Measurements from ENCODE around the gene CDKAL1. TPM values are rescaled to one million over a fixed set of nuclear protein-coding genes. Genes with fewer than 3 reads are reported as not detected.

Gene CDKAL1
- total and polyA plus RNA-seq, 2 of the 13 experiments (the other 11 are each of a cell fraction or from before 2014, with no cell fraction given): 9.5 to 27.7 TPM

- TF ChIP-seq ARID5B (CRISPR knock-in tag; IDR thresholded peaks at IDR 0.05) (peak; percentile 42; the same call in 1 of the 2 replicates), TCF7 (IDR thresholded peaks at IDR 0.05; ENCODE audit: low read depth) (0 out of 2 replicates have a peak, but pooled peaks have one; percentile 9), ZNF644 (CRISPR knock-in tag; IDR thresholded peaks at IDR 0.05; ENCODE audit: low read depth) (0 out of 2 replicates have a peak, but pooled peaks have one; percentile 37), PRMT3 (CRISPR knock-in tag; IDR thresholded peaks at IDR 0.05; ENCODE audit: borderline replicate concordance, low read depth) (no peak), TEF (CRISPR knock-in tag; IDR thresholded peaks at IDR 0.05) (peak; percentile 53; the same call in 1 of the 2 replicates), CEBPG (CRISPR knock-in tag; IDR thresholded peaks at IDR 0.05) (peak; percentile 69), FOXA3 (CRISPR knock-in tag; IDR thresholded peaks at IDR 0.05) (0 out of 2 replicates have a peak, but pooled peaks have one; percentile 45), ZNF24 (IDR thresholded peaks at IDR 0.05) (no peak), AHDC1 (CRISPR knock-in tag; IDR thresholded peaks at IDR 0.05; ENCODE audit: borderline replicate concordance) (0 out of 2 replicates have a peak, but pooled peaks have one; percentile 21), HNF4A (CRISPR knock-in tag; IDR thresholded peaks at IDR 0.05) (peak; percentile 61), CEBPB (IDR thresholded peaks at IDR 0.05; ENCODE audit: borderline replicate concordance, low read depth, low read length) (peak; percentile 23; the same call in 1 of the 2 replicates), EP300 (IDR thresholded peaks at IDR 0.05; ENCODE audit: low read depth in 2 of 2, low read length in 2 of 2) (peak in 1 of 2 experiments; percentile 26; a peak in 1 of 4 replicates), EP300 (CRISPR knock-in tag; IDR thresholded peaks at IDR 0.05; ENCODE audit: borderline replicate concordance) (no peak), SOX13 (IDR thresholded peaks at IDR 0.05) (no peak), SOX13 (CRISPR knock-in tag; conservative IDR thresholded peaks at IDR 0.05 in 1 of 2, IDR thresholded peaks at IDR 0.05 in 1 of 2) (peak in 1 of 2 experiments; percentile 41; a peak in 1 of 4 replicates)
Measured at GRCh38 chr6:21061892-21062291, 527.6 kb downstream of the CDKAL1 start (continued).
